ENCODE results near the gene SUCLG2.
"Not testable (repeated sequence)": the region's sequence is repeated elsewhere in the genome, so short reads cannot be mapped to it uniquely, and the experiment has no call there.

SUCLG2 gene

GRCh38 chr3:67609709-67610108, 44.7 kb downstream of the SUCLG2 start:
- DNase-seq (ENCODE audit: low spot score): no peak

GRCh38 chr3:67608034-67608433, 46.4 kb downstream of the SUCLG2 start:
- DNase-seq (ENCODE audit: low spot score): no peak

GRCh38 chr3:67605377-67605776, 49.0 kb downstream of the SUCLG2 start:
- DNase-seq (ENCODE audit: low spot score): peak; percentile 51

GRCh38 chr3:67602816-67603215, 51.6 kb downstream of the SUCLG2 start:
- DNase-seq (ENCODE audit: low spot score): no peak

- no peak for DNase-seq (ENCODE audit: low spot score)
These were observed 52.3 kb downstream of the SUCLG2 start for GRCh38 chr3:67601919-67602608.

- DNase-seq (ENCODE audit: low spot score): no peak
These were observed 53.0 kb downstream of the SUCLG2 start for GRCh38 chr3:67601385-67601784.

- no peak for DNase-seq (ENCODE audit: low spot score)
These were observed 54.6 kb downstream of the SUCLG2 start for GRCh38 chr3:67599821-67600220.

- DNase-seq (ENCODE audit: low spot score): no peak
These were observed 55.4 kb downstream of the SUCLG2 start for GRCh38 chr3:67598814-67599556.

GRCh38 chr3:67595424-67595823, 59.0 kb downstream of the SUCLG2 start:
- DNase-seq (ENCODE audit: low spot score): no peak

GRCh38 chr3:67593761-67594234, 60.6 kb downstream of the SUCLG2 start:
- no peak for DNase-seq (ENCODE audit: low spot score)

GRCh38 chr3:67592057-67592456, 62.4 kb downstream of the SUCLG2 start:
- no peak for DNase-seq (ENCODE audit: low spot score)

- DNase-seq (ENCODE audit: low spot score): no peak
These were observed 66.6 kb downstream of the SUCLG2 start for GRCh38 chr3:67587811-67588210.

- DNase-seq (ENCODE audit: low spot score): no peak
These were observed 67.1 kb downstream of the SUCLG2 start for GRCh38 chr3:67587301-67587700.

- DNase-seq (ENCODE audit: low spot score): not testable (repeated sequence)
These were observed 69.8 kb downstream of the SUCLG2 start for GRCh38 chr3:67584608-67585007.

GRCh38 chr3:67580430-67581000, 73.9 kb downstream of the SUCLG2 start:
- no peak for DNase-seq (ENCODE audit: low spot score)

- no peak for DNase-seq (ENCODE audit: low spot score)
These were observed 76.0 kb downstream of the SUCLG2 start for GRCh38 chr3:67578416-67578815.

GRCh38 chr3:67576441-67576840, 78.0 kb downstream of the SUCLG2 start:
- no peak for DNase-seq (ENCODE audit: low spot score)

- no peak for DNase-seq (ENCODE audit: low spot score)
These were observed 85.1 kb downstream of the SUCLG2 start for GRCh38 chr3:67569324-67569723.

- DNase-seq (ENCODE audit: low spot score): no peak
These were observed 86.5 kb downstream of the SUCLG2 start for GRCh38 chr3:67567893-67568292.

- no peak for DNase-seq (ENCODE audit: low spot score)
These were observed 89.4 kb downstream of the SUCLG2 start for GRCh38 chr3:67564973-67565372.

GRCh38 chr3:67564008-67564407, 90.4 kb downstream of the SUCLG2 start:
- no peak for DNase-seq (ENCODE audit: low spot score)

GRCh38 chr3:67561667-67562394, 92.6 kb downstream of the SUCLG2 start:
- DNase-seq (ENCODE audit: low spot score): no peak

Data from AG08396 (cell line).